ENCODE measurements around the gene PHYHIPL.

The PHYHIPL gene

DNA sequence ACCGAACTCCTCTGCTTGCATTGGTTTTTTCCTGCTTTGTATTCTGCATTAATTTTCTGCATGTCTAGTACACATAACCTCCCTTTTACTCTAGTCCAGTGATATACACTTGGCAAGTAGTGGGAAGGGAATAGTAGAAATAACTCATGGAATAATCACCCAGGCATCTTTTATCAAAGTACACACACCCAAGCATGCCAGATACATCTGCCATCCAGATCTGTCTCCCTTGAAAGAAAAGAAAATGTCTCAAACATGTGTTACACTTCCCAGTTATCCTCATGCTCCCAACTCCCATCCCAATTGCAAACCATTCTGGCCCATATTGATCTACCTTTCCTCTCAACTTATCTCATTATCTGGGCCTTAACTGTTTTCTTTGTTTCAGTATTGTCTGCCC is 79.0 kb downstream of the PHYHIPL start:
- DNase-seq (ENCODE audit: low read depth, low spot score) = no peak

DNA sequence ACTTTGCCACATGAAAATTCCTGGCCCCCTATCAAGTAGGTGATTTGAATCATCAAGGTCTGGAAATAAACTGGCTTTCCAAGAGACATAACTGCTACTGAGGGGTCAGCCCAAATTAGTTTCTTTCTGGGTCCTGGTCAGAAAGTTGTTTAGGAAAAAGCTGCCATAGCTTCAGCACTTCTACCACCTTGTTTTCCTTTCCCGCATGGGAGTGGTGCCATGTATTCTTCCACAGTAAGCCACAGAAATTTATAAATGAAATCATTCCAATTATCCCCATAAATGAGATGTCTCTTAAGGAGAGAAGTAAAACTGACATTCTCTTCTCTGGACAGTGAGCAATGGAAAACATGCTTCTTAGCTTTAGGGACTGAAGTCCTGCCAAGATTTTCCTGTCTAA is 80.8 kb downstream of the PHYHIPL start:
- no peak for DNase-seq (ENCODE audit: low read depth, low spot score)

DNA sequence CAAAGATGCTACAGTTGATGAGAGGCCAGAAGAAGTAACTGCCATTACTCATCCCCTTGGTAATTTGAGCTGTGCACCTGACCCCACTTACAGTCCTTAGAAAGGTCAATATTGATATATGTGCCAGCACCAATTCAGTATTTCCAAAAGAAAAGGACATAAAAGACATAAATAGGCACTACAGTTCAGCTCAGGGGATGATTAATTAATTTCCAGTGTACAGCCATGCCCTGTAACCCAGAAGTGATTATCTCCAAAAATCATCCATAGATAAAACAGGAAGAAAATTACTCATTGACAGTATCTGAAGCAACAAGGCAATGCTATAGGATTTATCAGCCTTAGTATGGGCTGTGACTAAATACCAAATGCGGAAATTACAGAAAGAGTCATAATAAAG is 82.4 kb downstream of the PHYHIPL start:
- DNase-seq (ENCODE audit: low read depth, low spot score) = no peak

DNA sequence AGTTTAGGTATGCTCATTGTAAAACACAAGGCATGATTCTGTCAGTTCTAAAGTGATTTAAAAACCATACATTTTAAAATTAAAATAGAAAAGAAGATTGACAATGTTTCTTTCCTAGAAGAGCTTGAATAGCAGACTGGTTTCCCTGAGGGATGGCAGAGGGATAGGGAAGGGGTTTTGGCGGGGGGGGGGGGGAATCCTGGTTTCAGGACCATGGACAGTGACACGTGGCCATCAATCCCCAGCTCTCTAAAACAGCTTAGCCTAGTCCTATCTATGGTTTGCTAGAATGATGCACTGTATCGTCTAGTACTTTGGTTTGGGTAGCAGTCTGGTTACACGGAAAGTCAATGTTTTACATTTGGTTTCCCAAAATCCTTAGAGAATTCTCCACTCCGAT is 88.7 kb downstream of the PHYHIPL start:
- DNase-seq (ENCODE audit: low read depth, low spot score) = no peak

DNA sequence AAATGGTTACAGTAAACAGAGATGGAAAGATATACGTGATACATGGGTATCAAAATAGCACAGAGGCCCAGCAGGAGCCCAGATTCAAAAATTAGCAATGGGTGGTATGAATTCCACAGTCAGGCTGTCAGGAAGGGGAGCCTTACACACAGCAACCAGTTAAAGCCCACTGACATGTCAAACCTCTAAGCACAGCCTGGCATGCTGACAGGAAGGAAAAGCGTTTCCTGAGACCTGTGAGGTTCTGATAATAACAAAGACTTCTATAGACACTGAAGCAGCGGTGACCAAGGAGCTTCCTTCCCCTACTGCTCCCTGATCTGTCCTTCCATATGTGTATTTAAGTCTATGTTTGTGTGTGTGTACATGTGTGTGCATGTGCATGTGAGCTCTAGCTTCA is 89.9 kb downstream of the PHYHIPL start:
- no peak for DNase-seq (ENCODE audit: low read depth, low spot score)

DNA sequence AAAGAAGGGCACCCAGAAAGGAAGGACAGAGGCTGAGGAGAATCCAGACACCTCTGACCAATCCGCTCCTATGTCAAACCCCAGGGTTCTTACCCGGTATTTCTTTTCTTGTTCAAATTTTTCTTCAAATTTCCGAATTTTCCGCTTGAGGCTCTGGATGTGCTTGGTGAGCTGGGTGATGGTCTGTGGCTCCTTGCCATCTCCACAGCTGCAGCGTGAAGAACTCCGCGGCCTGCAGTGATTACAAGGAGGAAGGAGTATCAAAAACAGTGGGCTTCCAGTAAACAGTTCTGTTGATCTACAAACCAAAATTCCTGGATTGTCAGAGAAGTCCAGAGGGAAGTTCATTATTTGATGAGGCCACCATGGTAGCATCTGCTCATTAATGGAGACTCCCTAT is 92.0 kb downstream of the PHYHIPL start:
- no peak for DNase-seq (ENCODE audit: low read depth, low spot score)

DNA sequence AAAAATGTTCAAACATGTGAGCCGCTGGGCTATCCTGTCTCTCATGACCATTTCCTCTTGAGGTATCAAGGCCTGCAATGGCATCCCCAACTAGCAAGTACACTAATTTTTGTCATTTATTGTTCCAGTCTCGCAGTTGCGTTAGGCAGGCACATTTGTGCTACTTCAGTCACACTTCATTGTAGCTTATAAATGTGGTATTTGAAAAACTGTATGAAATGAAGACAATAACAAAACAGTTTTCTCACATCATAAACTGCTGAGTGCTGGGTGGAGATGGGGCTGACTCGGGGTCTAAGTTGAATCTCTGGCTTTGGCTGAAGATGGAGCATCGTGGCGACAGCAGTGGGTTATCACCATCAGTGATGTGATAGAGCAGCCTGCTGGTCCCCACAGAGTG is 93.2 kb downstream of the PHYHIPL start:
- no peak for DNase-seq (ENCODE audit: low read depth, low spot score)

DNA sequence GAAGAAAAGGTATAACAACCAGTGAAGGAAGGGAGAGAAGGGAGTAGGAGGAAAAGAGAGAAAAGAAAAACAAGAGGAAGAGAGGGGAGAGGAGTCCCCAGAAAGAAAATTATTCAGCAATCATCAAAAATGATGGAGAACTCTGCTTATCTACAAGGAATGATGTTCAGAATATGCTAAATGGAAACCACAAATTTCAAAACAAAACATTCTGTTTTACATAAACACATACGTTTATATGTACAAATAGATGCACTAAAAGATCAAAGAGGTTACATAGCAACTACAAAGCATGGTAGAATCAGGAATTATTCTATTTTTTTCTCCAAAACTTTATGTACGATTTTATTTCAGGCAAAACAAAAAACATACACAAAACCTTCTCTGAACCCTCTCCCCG is 94.0 kb downstream of the PHYHIPL start:
- no peak for DNase-seq (ENCODE audit: low read depth, low spot score)

DNA sequence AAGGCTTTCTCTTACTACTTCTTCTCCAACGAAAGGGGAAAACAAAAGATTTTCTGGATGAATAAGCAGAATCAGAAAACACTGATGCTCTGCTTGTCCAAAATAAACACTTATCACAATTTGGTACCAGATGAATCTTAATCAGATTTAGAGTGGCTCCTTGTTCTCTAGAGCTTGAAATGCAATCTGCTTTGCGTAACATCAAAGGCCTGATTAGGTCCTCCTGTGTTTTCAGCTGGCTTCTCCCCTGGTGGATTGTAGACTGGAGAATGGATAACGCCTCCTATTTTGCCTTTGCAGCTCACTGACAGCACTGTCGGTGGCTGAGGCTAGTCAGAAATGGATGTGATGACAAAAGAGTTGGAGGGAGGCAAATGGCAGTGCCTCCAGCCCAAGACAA is 94.7 kb downstream of the PHYHIPL start:
- no peak for DNase-seq (ENCODE audit: low read depth, low spot score)

DNA sequence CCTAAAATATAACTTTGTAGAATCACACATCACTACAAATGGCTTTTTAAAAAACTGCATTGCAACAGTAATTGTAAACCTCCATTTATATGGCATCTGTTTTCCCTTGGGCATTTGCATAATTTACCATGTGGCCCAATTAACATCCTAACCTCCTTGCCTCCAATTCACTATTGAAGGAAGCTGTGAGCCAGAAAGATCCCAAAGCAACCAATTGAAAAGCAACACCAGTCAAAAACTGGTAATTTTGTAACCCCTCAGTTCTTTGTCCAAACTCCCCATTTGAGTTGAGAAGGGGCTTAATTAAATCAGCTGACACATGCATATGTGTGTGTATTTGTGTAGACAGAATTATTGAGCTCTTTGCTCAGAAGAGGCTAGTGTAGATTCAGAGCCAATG is 95.6 kb downstream of the PHYHIPL start:
- no peak for DNase-seq (ENCODE audit: low read depth, low spot score)

DNA sequence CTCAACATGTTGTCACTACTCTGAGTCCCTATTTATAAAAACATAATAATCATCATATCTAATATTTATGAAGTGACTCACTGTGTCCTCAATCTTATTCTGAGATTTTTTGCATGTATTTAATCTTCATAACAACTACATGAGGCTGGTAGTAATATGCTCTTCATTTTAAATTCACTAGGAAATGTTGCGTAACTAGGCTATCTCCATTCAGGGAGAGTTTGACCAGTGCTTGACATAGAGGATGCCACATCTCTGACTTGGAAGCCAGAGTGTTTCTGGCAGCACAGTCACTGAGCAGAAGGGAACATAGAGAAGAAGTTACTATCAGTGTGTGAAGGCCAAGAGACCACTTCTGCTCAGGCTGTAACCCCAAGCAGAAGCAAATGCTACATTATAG is 97.0 kb downstream of the PHYHIPL start:
- DNase-seq (ENCODE audit: low read depth, low spot score) = no peak

DNA sequence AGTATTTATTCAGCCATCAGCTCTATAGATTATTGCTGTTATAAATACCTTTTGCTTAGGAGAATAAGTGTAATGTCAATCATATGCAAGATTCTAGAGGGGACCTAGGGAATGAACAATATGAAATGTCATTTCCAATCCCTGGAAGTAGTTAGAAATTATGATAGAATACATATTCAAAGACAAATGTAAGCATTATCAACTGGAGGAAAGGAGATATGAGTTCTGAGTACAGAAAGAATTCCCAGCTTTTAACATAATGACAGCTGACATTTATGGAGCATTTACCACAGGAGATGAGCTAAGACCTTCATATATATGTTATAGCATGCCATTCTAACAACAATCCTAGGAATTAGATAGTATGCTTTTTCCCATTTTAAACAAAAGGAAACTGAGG is 99.7 kb downstream of the PHYHIPL start:
- DNase-seq (ENCODE audit: low read depth, low spot score) = no peak

DNA sequence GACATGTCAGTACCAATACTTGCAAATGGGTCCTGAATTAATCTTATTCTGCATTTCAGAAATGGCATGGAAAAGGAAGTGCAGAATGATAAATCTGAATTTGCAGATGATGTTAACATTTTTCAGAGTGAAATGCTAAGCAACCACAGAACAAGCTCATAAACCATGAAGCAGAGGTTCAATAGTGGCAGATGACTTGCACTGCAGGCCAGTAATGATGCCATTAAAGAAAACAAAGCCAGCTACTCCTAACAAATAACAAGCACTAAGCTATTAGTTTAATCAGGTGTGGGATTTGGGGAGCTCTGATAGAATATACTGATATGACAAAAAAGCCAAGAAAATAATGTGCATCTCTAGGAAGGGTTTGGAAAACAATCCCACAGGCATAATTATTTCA is 100.5 kb downstream of the PHYHIPL start:
- DNase-seq (ENCODE audit: low read depth, low spot score) = no peak

DNA sequence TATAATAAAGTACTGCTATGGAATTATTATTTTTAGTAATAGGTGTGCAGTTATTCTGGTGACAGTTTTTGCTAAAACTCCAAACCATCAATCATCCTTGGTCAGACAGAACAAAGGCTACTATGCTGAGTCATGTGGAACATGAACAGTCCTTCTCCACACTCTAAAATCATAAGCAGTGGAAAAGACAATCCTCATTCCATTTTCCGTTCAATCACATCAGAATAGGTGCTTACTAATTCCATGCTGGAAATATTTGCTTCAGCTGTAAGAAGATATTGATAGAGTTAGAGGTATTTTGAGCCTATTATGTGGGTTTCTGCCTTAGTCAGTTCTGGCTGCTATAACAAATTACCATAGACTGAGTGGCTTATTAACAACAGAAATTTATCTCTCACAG is 103.0 kb downstream of the PHYHIPL start:
- DNase-seq (ENCODE audit: low read depth, low spot score) = no peak

DNA sequence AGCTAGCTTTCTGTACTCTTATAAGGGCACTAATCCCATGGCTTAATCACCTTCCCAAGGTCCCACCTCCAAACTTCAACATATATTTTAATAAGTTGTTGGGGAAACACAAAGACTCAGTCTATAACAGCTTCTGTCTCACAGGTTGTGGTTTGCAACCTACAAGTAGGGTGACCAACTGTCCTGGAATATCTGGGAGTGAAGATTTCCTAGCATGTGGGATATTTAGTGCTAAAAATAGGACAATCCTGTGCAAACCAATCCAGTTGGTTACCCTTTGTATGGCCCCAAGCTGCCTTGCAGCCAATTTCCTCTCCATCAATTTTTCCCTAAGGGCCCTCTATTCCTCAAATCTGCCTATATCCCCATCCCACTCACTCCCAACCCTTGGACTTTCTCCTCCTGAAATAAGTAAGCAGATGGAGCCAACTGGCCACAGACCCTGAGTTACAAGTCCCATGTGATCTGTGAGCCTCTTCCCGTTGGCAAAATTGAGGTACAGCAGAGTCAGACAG is 103.6 kb downstream of the PHYHIPL start:
- DNase-seq (ENCODE audit: low read depth, low spot score) = no peak

DNA sequence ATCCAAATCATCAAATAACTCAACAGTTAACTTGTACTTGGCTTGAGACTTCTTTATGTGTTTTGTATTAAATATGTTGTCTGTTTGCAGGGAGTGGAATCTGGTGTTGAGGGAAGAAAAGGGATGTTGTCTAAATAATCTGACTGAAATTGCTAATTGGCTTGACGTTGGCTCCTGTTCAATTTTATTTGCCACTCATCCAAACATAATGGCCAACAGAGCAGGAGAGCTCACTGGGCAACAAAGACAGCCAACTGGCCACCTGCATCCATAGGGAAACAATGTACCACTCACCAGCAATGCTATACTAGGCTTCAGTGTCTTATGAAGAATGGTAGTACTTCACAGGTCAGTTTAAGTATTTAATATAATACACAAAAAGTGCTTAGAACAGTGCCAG is 105.4 kb downstream of the PHYHIPL start:
- DNase-seq (ENCODE audit: low read depth, low spot score) = no peak

DNA sequence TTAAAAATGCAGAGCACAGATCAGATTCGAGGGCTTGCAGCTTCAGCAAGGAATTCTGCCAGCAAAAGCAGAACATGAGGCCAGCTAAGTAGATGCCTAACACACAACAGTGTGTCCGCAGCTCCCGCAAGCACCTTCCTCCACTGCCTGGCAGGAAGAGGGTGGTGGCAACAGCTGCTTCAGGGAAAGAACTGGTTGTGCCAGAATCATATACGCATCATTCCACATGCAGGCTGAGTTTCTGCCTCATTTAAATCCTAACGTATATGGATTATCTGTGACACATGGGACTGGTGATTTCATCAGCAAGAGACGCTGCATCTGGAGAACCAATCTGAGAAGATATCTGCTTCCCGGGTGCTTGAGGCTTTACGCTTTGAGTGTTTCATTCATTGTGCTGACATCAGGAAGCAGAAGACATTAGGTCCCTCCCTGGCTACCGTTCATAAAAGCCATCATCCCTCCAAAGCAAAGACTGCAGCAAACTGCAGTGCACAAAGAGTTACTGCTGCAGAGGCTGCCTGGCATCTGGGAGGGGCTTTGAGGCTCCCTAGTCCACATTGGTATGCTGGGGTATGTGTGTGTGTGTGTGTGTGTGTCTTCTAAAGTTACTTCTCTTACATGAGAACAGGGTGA is 107.1 kb downstream of the PHYHIPL start:
- DNase-seq (ENCODE audit: low read depth, low spot score) = no peak

DNA sequence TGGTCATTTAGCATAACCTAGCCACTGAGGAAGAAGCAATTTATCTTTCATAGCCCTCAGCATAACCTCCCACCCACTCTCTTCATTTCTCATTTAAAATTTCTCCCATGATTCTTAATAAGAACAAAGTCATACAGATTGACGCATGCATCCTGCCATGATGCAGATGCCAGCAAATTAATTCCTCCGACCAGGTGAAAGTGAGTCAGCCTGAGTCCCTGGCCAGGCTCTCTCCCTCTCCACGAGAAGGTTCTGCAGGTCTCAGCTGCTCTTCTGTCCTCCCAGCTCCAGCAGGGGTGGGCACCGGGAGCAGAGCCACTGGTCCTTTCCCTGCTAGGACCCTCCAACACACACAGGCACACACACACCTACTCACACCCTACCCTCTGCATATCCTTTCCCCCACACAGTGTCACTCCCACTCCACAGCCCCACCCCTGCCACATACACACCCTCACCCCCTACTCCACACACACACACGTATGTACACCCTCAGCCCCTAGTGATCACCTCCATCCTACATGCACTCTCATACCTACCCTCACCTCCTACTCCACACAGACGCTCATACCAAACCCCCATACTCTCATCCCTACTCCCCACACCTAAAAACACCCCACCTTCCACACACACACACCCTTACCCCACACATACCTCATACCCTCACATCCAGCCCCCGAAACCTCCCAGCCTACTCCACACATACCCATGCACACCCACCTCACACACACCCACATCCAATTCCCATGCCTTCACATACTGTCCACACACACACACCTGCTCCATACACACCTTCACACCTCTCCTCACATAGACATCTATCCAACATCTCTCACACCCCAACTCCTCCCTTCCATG is 107.9 kb downstream of the PHYHIPL start:
- DNase-seq (ENCODE audit: low read depth, low spot score) = no peak

DNA sequence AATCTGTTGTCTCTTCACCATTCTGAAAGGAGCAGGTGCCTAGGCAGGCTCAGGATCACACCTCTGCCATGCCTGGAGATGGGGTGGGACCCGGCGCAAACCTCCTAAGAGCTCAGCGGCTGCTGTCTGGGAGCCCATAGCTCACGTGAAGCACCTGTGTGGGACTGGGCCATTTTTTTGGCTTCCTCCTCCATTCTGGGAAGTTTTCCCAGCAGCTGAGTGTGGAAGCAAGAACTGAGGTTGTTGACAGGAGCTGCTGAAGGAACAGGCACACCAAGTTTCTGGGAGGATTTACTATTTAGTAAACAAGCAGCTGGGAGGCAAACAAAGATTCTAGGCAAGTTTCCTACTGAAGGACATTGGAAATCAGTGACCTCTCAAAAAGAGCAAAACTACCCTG is 108.6 kb downstream of the PHYHIPL start:
- DNase-seq (ENCODE audit: low read depth, low spot score) = no peak

DNA sequence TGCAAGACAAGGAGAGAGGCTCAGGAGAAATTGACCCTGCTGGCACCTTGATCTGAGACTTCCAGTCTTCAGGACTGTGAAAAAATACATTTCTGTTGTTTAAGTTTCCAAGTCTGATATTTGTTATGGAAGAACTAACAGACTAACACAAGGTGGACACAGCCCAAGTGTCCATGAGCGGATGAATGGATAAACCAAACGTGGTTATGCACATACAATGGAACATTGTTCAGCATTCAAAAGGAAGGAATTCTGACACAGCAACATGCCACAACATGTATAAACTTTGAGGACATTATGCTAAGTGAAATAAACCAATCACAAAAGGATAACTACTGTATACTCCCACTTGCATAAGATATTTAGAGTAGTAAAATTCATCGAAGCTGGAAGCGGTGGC is 109.4 kb downstream of the PHYHIPL start:
- no peak for DNase-seq (ENCODE audit: low read depth, low spot score)

DNA sequence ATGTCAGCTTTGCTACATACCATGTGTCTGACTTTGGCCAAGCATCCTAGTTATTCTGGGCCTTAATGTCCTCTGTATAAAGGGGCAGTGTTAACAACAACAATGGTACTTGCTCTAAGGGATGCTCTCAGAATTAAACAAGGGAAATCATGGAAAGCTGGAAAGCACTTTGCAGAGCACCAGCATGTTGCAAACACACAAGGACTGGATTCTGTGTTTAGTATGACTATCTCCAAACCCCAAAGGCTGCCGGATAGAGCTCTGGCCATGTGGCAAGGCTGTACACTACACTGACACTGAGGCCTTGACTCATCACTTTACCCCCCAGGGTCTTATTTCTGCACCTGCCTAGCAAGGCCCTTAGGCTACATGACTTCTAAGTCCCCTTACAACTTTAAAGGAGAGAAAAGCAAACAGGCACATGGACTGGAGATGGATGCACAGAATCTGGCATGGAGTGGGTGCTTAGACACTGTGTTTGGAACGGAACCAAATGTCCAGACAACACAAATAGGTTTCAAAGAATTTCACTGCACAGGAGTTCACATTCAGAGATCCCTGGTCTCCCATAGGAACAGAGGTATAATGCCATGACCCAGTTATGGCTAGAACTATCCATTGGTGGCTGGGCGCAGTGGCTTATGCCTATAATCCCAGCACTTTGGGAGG is 111.3 kb downstream of the PHYHIPL start:
- DNase-seq (ENCODE audit: low read depth, low spot score) = no peak

DNA sequence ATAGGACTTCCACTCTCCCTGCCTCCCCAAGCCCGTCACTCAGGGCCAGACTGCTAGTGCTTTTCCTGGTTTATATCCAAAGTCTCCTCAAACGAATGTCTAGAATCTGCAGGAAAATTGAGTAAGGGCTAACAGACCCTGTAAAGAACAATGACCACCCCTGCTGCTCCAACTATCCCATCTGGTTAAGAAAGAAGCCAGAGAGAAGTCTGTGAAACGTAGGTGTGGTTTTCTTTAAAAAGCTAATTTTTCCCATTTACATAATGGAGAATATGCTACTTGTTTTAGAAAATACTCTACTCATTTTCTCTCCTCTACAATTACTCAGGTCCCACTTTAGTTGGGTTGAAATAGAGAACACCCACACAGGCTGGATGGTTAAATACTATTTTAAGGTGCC is 113.4 kb downstream of the PHYHIPL start:
- DNase-seq (ENCODE audit: low read depth, low spot score) = no peak

DNA sequence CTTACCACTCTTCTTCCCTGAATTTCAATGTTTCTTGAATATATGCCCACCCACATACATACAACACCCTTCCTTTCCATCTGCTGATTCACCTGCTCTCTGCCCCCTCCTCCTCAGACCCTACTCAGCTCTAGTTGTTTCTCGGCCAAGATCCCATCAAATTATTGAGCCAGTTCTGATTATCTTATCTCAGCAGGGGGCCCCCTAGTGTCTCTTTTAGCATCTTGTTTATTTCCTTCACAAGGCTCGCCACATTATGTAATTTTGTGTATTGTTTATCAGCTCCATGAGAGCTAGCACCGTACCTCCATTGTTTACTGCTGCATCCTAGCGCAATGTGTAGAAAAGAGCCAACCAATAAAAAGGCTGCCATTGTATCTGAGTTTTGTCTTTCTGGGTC is 114.0 kb downstream of the PHYHIPL start:
- DNase-seq (ENCODE audit: low read depth, low spot score) = no peak
